Measurements from ENCODE around the gene HECW1.

DNA sequence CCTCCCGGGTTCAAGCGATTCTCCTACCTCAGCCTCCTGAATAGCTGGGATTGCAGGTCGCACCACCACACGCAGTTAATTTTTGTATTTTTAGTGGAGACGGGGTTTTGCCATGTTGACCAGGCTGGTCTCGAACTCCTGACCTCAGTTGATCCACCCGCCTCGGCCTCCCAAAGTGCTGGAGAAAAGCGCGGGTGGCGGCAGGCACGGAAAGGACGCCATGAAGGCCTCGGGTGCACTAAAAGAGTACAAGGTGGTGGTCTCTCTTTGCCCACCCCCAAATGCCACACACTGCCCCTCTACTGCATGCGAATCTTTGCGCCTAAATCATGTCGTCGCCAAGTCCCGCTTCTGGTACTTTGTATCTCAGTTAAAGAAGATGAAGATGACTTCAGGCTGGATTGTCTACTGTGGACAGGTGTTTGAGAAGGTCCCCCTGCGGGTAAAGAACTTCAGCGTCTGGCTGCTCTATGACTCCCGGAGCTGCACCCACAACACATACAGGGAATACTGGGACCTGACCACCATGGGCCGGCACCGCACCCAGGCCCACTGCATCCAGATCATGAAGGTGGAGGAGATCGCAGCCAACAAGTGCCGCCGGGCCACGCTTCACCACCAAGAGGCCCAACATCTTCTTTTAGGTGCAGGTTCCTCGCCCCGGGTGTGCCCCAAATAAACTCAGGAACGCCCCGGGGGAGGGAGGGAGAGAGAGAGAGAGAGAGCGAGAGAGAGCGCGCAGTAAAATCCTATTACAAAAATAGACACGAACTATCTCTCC, 161.7 kb downstream of the HECW1 start:
- TF ChIP-seq, protein P1, sequence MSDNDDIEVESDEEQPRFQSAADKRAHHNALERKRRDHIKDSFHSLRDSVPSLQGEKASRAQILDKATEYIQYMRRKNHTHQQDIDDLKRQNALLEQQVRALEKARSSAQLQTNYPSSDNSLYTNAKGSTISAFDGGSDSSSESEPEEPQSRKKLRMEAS (IDR thresholded peaks at IDR 0.05): no peak
- TF ChIP-seq RCOR1 (IDR thresholded peaks at IDR 0.05; ENCODE audit: low read depth, low read length) (no peak), POLR2A (IDR thresholded peaks at IDR 0.05; ENCODE audit: low read length) (no peak), RFX5 (IDR thresholded peaks at IDR 0.05) (no peak), EP300 (IDR thresholded peaks at IDR 0.05) (no peak), JUN (IDR thresholded peaks at IDR 0.05) (no peak), CBX2 (IDR thresholded peaks at IDR 0.05; ENCODE audit: borderline replicate concordance, low read depth) (no peak), USF2 (IDR thresholded peaks at IDR 0.05) (no peak)
- TF ChIP-seq, protein P2, sequence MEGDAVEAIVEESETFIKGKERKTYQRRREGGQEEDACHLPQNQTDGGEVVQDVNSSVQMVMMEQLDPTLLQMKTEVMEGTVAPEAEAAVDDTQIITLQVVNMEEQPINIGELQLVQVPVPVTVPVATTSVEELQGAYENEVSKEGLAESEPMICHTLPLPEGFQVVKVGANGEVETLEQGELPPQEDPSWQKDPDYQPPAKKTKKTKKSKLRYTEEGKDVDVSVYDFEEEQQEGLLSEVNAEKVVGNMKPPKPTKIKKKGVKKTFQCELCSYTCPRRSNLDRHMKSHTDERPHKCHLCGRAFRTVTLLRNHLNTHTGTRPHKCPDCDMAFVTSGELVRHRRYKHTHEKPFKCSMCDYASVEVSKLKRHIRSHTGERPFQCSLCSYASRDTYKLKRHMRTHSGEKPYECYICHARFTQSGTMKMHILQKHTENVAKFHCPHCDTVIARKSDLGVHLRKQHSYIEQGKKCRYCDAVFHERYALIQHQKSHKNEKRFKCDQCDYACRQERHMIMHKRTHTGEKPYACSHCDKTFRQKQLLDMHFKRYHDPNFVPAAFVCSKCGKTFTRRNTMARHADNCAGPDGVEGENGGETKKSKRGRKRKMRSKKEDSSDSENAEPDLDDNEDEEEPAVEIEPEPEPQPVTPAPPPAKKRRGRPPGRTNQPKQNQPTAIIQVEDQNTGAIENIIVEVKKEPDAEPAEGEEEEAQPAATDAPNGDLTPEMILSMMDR (IDR thresholded peaks at IDR 0.05): no peak
- TF ChIP-seq, protein P3, sequence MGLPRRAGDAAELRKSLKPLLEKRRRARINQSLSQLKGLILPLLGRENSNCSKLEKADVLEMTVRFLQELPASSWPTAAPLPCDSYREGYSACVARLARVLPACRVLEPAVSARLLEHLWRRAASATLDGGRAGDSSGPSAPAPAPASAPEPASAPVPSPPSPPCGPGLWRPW (IDR thresholded peaks at IDR 0.05): no peak
